Measurements from ENCODE around the gene NKG7. TPM values are rescaled to one million over a fixed set of nuclear protein-coding genes. Genes with fewer than 3 reads are reported as not detected.

NKG7 gene
- total RNA-seq, 1 donor from 2014 or later, result not detected

GRCh38 chr19:51375504-51376221 is 3.2 kb upstream of the NKG7 start:
- Mint-ChIP-seq H3K27me3 (ENCODE audit: low read depth) (no peaks in the 10 kb centered on the region), H3K4me1 (ENCODE audit: low read depth) (no peaks in the 10 kb centered on the region), H3K27ac (ENCODE audit: unreplicated experiment) (no peak overlapping the region), H3K36me3 (ENCODE audit: low read depth) (no peaks in the 10 kb centered on the region), H3K4me3 (ENCODE audit: unreplicated experiment) (no peak overlapping the region), H3K9me3 (ENCODE audit: low read depth) (no peaks in the 10 kb centered on the region)
- no peak for TF ChIP-seq CTCF (IDR thresholded peaks at IDR 0.05)
- peak; percentile 29 for DNase-seq (ENCODE audit: low spot score)

GRCh38 chr19:51372021-51372648 is 319 bp downstream of the NKG7 start:
- DNase-seq (ENCODE audit: low spot score), result no peak
- Mint-ChIP-seq H3K4me3 (ENCODE audit: unreplicated experiment) (no peak overlapping the region), H3K9me3 (ENCODE audit: low read depth) (no peaks in the 10 kb centered on the region), H3K4me1 (ENCODE audit: low read depth) (peaks cover 5% of the 10 kb centered on the region), H3K27me3 (ENCODE audit: low read depth) (no peaks in the 10 kb centered on the region), H3K27ac (ENCODE audit: unreplicated experiment) (no peak overlapping the region), H3K36me3 (ENCODE audit: low read depth) (no peaks in the 10 kb centered on the region)
- TF ChIP-seq CTCF (IDR thresholded peaks at IDR 0.05), result no peak

GRCh38 chr19:51371186-51371690 is 1.2 kb downstream of the NKG7 start:
- DNase-seq (ENCODE audit: low spot score), result no peak
- no peak for TF ChIP-seq CTCF (IDR thresholded peaks at IDR 0.05)
- Mint-ChIP-seq H3K9me3 (ENCODE audit: low read depth) (no peaks in the 10 kb centered on the region), H3K27ac (ENCODE audit: unreplicated experiment) (no peak overlapping the region), H3K36me3 (ENCODE audit: low read depth) (no peaks in the 10 kb centered on the region), H3K4me3 (ENCODE audit: unreplicated experiment) (no peak overlapping the region), H3K4me1 (ENCODE audit: low read depth) (peaks cover 13% of the 10 kb centered on the region), H3K27me3 (ENCODE audit: low read depth) (no peaks in the 10 kb centered on the region)

GRCh38 chr19:51370230-51370629 is 2.2 kb downstream of the NKG7 start:
- no peaks in the 10 kb centered on the region for H3K36me3 Mint-ChIP-seq (ENCODE audit: low read depth)
- peaks cover 20% of the 10 kb centered on the region for H3K4me1 Mint-ChIP-seq (ENCODE audit: low read depth)
- no peaks in the 10 kb centered on the region for H3K9me3 Mint-ChIP-seq (ENCODE audit: low read depth)
- no peak for TF ChIP-seq CTCF (IDR thresholded peaks at IDR 0.05)
- H3K27ac Mint-ChIP-seq (ENCODE audit: unreplicated experiment), result no peak overlapping the region
- no peak for DNase-seq (ENCODE audit: low spot score)
- no peak overlapping the region for H3K4me3 Mint-ChIP-seq (ENCODE audit: unreplicated experiment)
- H3K27me3 Mint-ChIP-seq (ENCODE audit: low read depth), result no peaks in the 10 kb centered on the region

GRCh38 chr19:51368366-51369282 is 3.8 kb downstream of the NKG7 start, which contains the start of gene CLDND2:
Gene CLDND2, minus strand, starts transcription at chr19:51369003. Its CDS starts 426 bp downstream, at chr19:51368577.
- no peaks in the 10 kb centered on the region for H3K9me3 Mint-ChIP-seq (ENCODE audit: low read depth)
- TF ChIP-seq CTCF (IDR thresholded peaks at IDR 0.05), result no peak
- H3K36me3 Mint-ChIP-seq (ENCODE audit: low read depth), result no peaks in the 10 kb centered on the region
- peak within 1 kb of the TSS; percentile 98 for H3K4me3 Mint-ChIP-seq (ENCODE audit: unreplicated experiment)
- DNase-seq (ENCODE audit: low spot score), result no peak
- peak within 1 kb of the TSS; percentile 99 for H3K27ac Mint-ChIP-seq (ENCODE audit: unreplicated experiment)
- no peaks in the 10 kb centered on the region for H3K27me3 Mint-ChIP-seq (ENCODE audit: low read depth)
- H3K4me1 Mint-ChIP-seq (ENCODE audit: low read depth), result peaks cover 31% of the 10 kb centered on the region

Measured in chondrocyte (in vitro differentiated cells).